ENCODE data around the gene BRI3.

GRCh38 chr7:98242342-98242741 lies 39.1 kb upstream of the BRI3 start:
- no peak for TF ChIP-seq POLR2A (IDR thresholded peaks at IDR 0.05)
- no peak for TF ChIP-seq CTCF (IDR thresholded peaks at IDR 0.05)
